Posterior cingulate gyrus (tissue), 11 donors: Measurements from ENCODE around the gene CNNM2.

Source experiments
- DNase-seq, 10 donors: peaks; one replicate each; pipeline versions ENCODE4 v3.0.0 to v3.0.0-alpha.2; 2020 to 2021; ENCODE audit warnings: mixed read lengths in 3 of 10
- intact Hi-C: fragments of 100-400 bp; cut with DNase I; formaldehyde crosslinking; loops from one replicate; pipeline ENCODE4 v1.15.1; 2023

CNNM2 gene

GRCh38 chr10:102917962-102918816 is at the start of gene CNNM2:
Gene CNNM2 (plus strand): TSS chr10:102918294. CDS start chr10:102918481, 187 bp downstream.
- intact Hi-C loops = loop anchor here (1.0 to 5.0 kb wide), 2 partner anchors 151 to 274 kb away; partner anchors contain the start of gene NT5C2

GRCh38 chr10:102868911-102869257 is 49.2 kb upstream of the CNNM2 start:
- no peak for DNase-seq
- intact Hi-C loops = no loop called here

More at GRCh38 chr10:102917962-102918816, at the start of gene CNNM2:
- DNase-seq = peak; percentile 99 to 100 (median 100)

GRCh38 chr10:102869258-102870198 is 48.6 kb upstream of the CNNM2 start, which contains the start of gene AS3MT:
Gene AS3MT (plus strand): TSS chr10:102869470. CDS start chr10:102869593, 123 bp downstream.
- DNase-seq = peak; percentile 17 to 92 (median 29)
- intact Hi-C loops = no loop called here

GRCh38 chr10:102870221-102870620 is 47.9 kb upstream of the CNNM2 start:
- intact Hi-C loops = no loop called here
- no peak for DNase-seq

- DNase-seq = no peak
- intact Hi-C loops = no loop called here
Measured at GRCh38 chr10:102872163-102872562, 45.9 kb upstream of the CNNM2 start.

GRCh38 chr10:102876747-102877153 is 41.3 kb upstream of the CNNM2 start:
- no peak for DNase-seq
- intact Hi-C loops = no loop called here

GRCh38 chr10:102878629-102879028 is 39.5 kb upstream of the CNNM2 start:
- intact Hi-C loops = no loop called here
- DNase-seq = no peak

GRCh38 chr10:102880256-102880655 is 37.8 kb upstream of the CNNM2 start:
- no peak for DNase-seq
- intact Hi-C loops = no loop called here

- intact Hi-C loops = no loop called here
- no peak for DNase-seq
Measured at GRCh38 chr10:102888048-102888447, 30.0 kb upstream of the CNNM2 start.

- no peak for DNase-seq
- intact Hi-C loops = no loop called here
Measured at GRCh38 chr10:102894466-102895213, 23.5 kb upstream of the CNNM2 start.

- intact Hi-C loops = loop anchor here (5.0 kb wide), 1 partner anchor 173 kb away; no protein-coding TSS in a partner anchor
- no peak for DNase-seq
Measured at GRCh38 chr10:102900006-102900405, 18.1 kb upstream of the CNNM2 start.

GRCh38 chr10:102904346-102904745 is 13.7 kb upstream of the CNNM2 start:
- intact Hi-C loops = loop anchor here (5.0 kb wide), 1 partner anchor 177 kb away; no protein-coding TSS in a partner anchor
- DNase-seq = no peak

- DNase-seq = no peak
- intact Hi-C loops = no loop called here
Measured at GRCh38 chr10:102906507-102906906, 11.6 kb upstream of the CNNM2 start.

- intact Hi-C loops = loop anchor here (5.0 kb wide), 1 partner anchor 278 kb away; the partner anchor contains the start of gene NT5C2
- no peak for DNase-seq
Measured at GRCh38 chr10:102914781-102915180, 3.3 kb upstream of the CNNM2 start.

- intact Hi-C loops = loop anchor here (5.0 kb wide), 1 partner anchor 276 kb away; the partner anchor contains the start of gene NT5C2
- no peak for DNase-seq
Measured at GRCh38 chr10:102916173-102916572, 1.9 kb upstream of the CNNM2 start.

- peak; percentile 79 to 98 (median 86) for DNase-seq
- intact Hi-C loops = loop anchor here (1.0 to 5.0 kb wide), 2 partner anchors 152 to 275 kb away; partner anchors contain the start of gene NT5C2
Measured at GRCh38 chr10:102917314-102917961, 656 bp upstream of the CNNM2 start.

GRCh38 chr10:102918817-102919245 is 737 bp downstream of the CNNM2 start:
- intact Hi-C loops = loop anchor here (5.0 kb wide), 1 partner anchor 273 kb away; the partner anchor contains the start of gene NT5C2
- peak in 1 of 10 donors; percentile 88 for DNase-seq

GRCh38 chr10:102919246-102919959 is 1.3 kb downstream of the CNNM2 start:
- intact Hi-C loops = loop anchor here (5.0 kb wide), 1 partner anchor 273 kb away; the partner anchor contains the start of gene NT5C2
- DNase-seq = peak in 6 of 10 donors; percentile 16 to 90 (median 29)
